HG03378 (cell line): ENCODE results near the gene LYZL2.
"Not testable (repeated sequence)": the region's sequence is repeated elsewhere in the genome, so short reads cannot be mapped to it uniquely, and the experiment has no call there.

Source experiments
- ATAC-seq: cut with Tn5 transposase; IDR thresholded peaks from one replicate; pipeline ENCODE4 v1.9.1; 2021; ENCODE audit warnings: mild to moderate bottlenecking, moderate library complexity; ENCODE audit not compliant: unreplicated experiment

The LYZL2 gene

GRCh38 chr10:30639946-30640786, 10.6 kb upstream of the LYZL2 start:
- no peak for ATAC-seq

GRCh38 chr10:30637881-30638467, 8.4 kb upstream of the LYZL2 start:
- ATAC-seq, result no peak

DNA sequence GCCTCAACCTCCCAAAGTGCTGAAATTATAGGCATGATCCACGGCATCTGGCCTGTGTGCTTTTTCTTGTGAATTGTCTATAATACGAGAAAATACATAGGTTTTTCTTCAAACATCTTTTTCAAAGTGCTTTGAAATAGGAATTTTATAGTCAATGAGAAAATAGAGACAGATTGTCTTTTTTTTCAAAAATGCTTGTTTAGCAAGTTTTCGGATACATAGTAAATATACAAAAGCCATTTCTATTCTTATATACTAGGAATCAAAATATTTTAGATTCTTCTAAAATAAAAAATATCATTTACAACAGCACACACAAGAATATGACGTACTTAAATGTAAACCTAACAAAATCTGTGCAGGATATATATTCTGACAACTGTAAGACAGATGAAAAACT, 1.6 kb upstream of the LYZL2 start:
- no peak for ATAC-seq

- ATAC-seq, result no peak
Observed at GRCh38 chr10:30630571-30630970, 1.0 kb upstream of the LYZL2 start.

DNA sequence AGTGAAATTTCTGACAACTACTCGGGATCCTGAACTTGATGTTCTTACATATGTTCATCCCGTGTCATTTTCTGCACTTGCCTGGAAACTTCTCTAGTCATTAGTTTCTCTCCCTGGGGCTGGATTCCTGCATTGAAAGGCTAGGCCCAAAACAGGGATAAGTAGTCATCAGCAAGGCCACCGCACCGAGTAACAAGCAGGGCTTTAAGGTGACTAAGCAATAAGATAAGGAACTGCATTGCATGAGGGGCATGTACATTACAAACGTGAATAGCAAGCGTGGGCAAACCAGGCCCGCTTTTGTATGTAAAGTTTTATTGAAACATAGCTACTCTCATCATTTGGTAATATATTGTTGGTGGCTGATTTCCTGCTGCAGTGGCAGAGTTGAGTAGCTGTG, 977 bp downstream of the LYZL2 start:
- not testable (repeated sequence) for ATAC-seq

GRCh38 chr10:30626837-30627236, 2.7 kb downstream of the LYZL2 start:
- not testable (repeated sequence) for ATAC-seq

- ATAC-seq, result not testable (repeated sequence)
Observed at GRCh38 chr10:30626196-30626595, 3.4 kb downstream of the LYZL2 start.

GRCh38 chr10:30625080-30625479, 4.5 kb downstream of the LYZL2 start:
- no peak for ATAC-seq

DNA sequence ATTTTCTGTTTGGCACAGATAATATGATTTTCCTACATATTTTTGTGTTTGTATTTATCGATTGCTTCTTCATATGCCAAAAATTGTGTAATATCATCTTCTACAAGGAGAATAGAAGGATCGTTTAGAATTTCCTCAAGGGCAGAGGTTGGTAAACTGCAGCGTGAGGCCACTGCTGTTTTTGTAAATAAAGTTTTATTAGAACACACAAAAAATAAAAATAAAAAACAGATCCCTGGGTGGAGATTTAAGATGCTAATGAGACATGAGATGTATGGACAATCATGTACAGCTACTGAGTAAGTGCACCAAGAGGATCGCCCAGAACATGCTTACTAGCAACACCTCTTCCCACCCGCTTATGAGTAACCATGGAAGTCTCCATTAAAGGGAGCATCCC, 9.6 kb downstream of the LYZL2 start:
- ATAC-seq, result no peak

GRCh38 chr10:30617070-30617469, 12.5 kb downstream of the LYZL2 start:
- ATAC-seq, result no peak

DNA sequence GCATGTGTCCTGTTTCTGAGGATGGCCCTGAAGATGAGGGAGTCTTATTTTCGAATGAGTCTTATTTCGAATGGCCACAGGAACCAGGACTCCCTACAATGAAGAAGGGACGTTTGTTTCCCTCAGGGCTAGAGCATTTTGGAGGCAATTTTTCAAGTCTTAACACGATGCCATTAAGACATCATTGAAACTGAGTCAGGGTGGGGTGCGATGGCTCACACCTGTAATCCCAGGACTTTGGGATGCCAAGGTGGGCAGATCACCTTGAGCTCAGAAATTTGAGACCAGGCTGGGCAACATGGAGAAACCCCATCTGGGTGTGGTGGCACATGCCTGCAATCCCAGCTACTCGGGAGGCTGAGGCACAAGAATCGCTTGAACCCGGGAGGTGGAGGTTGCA, 18.5 kb downstream of the LYZL2 start:
- ATAC-seq, result not testable (repeated sequence)

DNA sequence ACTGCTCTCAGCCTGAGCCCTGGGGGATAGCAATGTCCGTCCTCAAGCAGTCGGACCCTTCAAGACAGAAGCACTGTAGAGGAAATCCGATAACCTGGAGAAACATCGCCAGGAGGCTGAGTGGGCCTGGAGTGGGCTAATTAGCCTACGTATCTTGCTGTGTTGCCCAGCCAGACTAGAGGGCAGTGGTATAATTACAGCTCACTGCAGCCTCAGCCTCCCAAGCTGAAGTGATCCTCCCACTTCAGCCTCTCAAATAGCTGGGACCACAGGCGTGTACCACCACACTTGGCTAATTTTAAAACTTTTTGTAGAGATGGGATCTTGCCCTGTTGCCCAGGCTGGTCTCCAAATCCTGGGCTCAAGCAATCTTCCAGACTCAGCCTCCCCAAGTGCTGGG, 21.7 kb downstream of the LYZL2 start:
- no peak for ATAC-seq

DNA sequence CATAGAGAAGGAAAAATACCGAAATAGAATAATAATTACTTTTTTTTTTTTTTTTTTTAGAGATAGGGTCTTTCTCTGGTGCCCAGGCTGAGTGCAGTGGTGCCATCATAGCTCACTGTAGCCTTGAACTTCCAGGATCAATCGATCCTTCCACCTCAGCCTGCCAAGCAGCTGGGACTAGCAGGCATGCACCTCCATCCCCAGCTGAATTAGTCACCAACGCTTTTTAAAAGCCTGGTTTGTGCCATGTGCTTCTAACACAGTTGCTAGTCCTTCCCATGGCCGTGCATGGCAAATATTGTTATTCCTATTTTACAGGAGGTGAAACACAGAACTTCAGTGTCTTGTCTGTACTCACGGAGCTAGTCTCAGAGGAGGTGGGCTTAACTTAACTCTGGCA, 23.2 kb downstream of the LYZL2 start:
- no peak for ATAC-seq

- ATAC-seq, result not testable (repeated sequence)
Observed at GRCh38 chr10:30605341-30606121, 24.0 kb downstream of the LYZL2 start.

GRCh38 chr10:30603589-30603988, 26.0 kb downstream of the LYZL2 start:
- no peak for ATAC-seq

GRCh38 chr10:30602747-30603146, 26.8 kb downstream of the LYZL2 start:
- no peak for ATAC-seq

DNA sequence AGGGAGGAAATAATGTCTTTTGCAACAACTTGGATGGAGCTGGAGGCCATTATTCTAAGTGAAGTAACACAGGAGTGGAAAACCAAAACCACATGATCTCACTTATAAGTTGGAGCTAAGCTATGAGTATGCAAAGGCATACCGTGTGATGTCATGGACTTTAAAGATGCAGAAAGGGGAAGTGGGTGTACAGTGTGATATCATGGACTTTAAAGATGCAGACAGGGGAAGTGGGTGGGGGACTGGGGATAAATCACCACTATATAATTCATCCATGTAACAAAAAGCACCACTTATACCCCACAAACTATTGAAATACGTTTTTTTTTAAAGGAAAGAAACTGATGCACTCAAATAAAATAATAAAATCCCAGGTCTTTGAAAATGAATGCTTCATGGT, 29.5 kb downstream of the LYZL2 start:
- no peak for ATAC-seq

DNA sequence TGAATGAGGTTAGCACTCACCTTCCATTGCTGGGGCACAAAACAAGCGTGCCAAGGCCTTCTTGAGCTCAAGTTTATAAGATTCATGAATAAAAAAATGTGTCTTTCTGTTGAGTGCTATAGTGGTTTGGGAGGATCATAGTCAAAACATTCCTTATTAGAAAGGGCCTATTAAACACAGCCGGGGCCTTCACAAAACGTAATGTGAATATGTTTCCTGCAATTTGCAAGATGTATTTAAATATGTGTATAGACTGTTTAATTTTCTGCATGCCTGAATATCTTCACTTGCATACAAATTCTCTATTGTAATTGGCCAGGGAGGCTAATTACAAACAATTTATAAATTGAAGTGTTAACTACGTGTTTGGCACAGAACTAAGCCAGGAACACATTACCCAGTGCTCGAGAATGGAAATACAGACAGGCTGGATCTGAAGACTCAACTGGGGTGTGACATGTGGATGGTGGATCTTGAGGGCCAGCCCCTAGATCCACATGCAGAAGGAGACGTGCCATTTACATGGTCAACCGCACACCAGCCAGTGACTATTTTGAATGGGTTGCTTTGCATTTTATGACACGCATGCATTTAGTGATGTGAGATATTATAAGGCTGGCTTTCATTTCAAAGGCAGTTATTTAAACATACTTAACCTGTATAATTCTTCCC, 31.3 kb downstream of the LYZL2 start:
- no peak for ATAC-seq

- ATAC-seq, result not testable (repeated sequence)
Observed at GRCh38 chr10:30597433-30597824, 32.1 kb downstream of the LYZL2 start.

- not testable (repeated sequence) for ATAC-seq
Observed at GRCh38 chr10:30596493-30597432, 32.8 kb downstream of the LYZL2 start.
